H1 (cell line): ENCODE data around the gene UGT1A8. TPM values are rescaled to one million over a fixed set of nuclear protein-coding genes. Genes with fewer than 3 reads are reported as not detected.

Experiments
- CTCF ChIA-PET: fragments of 300-600 bp; sonication (Branson Sonifier 250); formaldehyde crosslinking; loops from one replicate; lab custom pipeline; 2021; ENCODE audit not compliant: partially characterized antibody; lab: Charles Lee
- POLR2A ChIA-PET: fragments of 300-600 bp; sonication (Branson Sonifier 250); formaldehyde crosslinking; loops from one replicate; lab custom pipeline; 2021; ENCODE audit warnings: inconsistent platforms; ENCODE audit not compliant: partially characterized antibody; lab: Charles Lee
- DNase-seq, 2 experiments: peaks; one replicate each; pipeline versions ENCODE4 v3.0.0 to v3.0.0-alpha.2; 2010 to 2022; ENCODE audit warnings: low spot score in 2 of 2, low read depth in 1 of 2, mixed read lengths in 1 of 2
- FAIRE-seq: peaks from 2 replicates; lab custom pipeline; 2011; peaks lifted over from hg19 to GRCh38; lab: Jason Lieb, UNC
- H2AFZ ChIP-seq: 2 replicates; pipeline ENCODE4 v1.8.1; 2012; ENCODE audit warnings: low read length, inconsistent platforms
- H2AK5ac ChIP-seq: 2 replicates; pipeline ENCODE4 v1.6.1; 2013; ENCODE audit warnings: low read depth, low read length
- H2BK120ac ChIP-seq: replicated peaks from 2 replicates; pipeline ENCODE3; 2013; ENCODE audit warnings: low read depth, low read length, inconsistent platforms
- H2BK12ac ChIP-seq: 2 replicates; pipeline ENCODE4 v1.6.1; 2013; ENCODE audit warnings: low read depth, low read length
- H2BK15ac ChIP-seq: 2 replicates; pipeline ENCODE4 v1.6.1; 2013; ENCODE audit warnings: low read length
- H2BK20ac ChIP-seq: 2 replicates; pipeline ENCODE4 v1.6.1; 2013; ENCODE audit warnings: low read length
- H2BK5ac ChIP-seq: 2 replicates; pipeline ENCODE4 v1.6.1; 2013; ENCODE audit warnings: low read depth, low read length
- H3K14ac ChIP-seq: 2 replicates; pipeline ENCODE4 v1.6.1; 2013; ENCODE audit warnings: inconsistent platforms; ENCODE audit not compliant: insufficient read length
- H3K18ac ChIP-seq: 2 replicates; pipeline ENCODE4 v1.6.1; 2013; ENCODE audit warnings: low read length; ENCODE audit errors: extremely low read depth
- H3K23ac ChIP-seq: 2 replicates; pipeline ENCODE4 v1.6.1; 2013; ENCODE audit warnings: inconsistent platforms; ENCODE audit not compliant: insufficient read length
- H3K23me2 ChIP-seq: 2 replicates; pipeline ENCODE4 v1.6.1; 2013; ENCODE audit warnings: low read depth, low read length
- H3K27ac ChIP-seq: 2 replicates; pipeline ENCODE4 v1.6.1; 2011; ENCODE audit warnings: low read depth, low read length, inconsistent platforms
- H3K27me3 ChIP-seq, 4 experiments: replicated peaks in 1 of 4; 1 replicate in 1 of 4; 2 replicates in 3 of 4; pipeline versions ENCODE4 v1.6.1 to v1.8.1; 2011 to 2013; ENCODE audit warnings: low read length in 3 of 4, mild to moderate bottlenecking in 3 of 4, inconsistent platforms in 2 of 4, mixed read lengths in 2 of 4, moderate library complexity in 1 of 4; ENCODE audit not compliant: control insufficient read depth in 3 of 4, insufficient read depth in 3 of 4; ENCODE audit errors: extremely low read depth in 1 of 4
- H3K36me3 ChIP-seq, 4 experiments: 2 replicates each; pipeline versions ENCODE4 v1.6.1 to v1.8.1; 2011 to 2013; ENCODE audit warnings: mild to moderate bottlenecking in 4 of 4, low read length in 3 of 4, moderate library complexity in 2 of 4, control low read depth in 1 of 4, inconsistent platforms in 1 of 4; ENCODE audit not compliant: insufficient read depth in 4 of 4, control insufficient read depth in 2 of 4
- H3K4ac ChIP-seq: replicated peaks from 2 replicates; pipeline ENCODE3; 2013; ENCODE audit warnings: low read length, low read depth, mixed read lengths, inconsistent platforms; ENCODE audit not compliant: insufficient read length
- H3K4me1 ChIP-seq, 4 experiments: replicated peaks in 1 of 4; 1 replicate in 1 of 4; 2 replicates in 3 of 4; pipeline versions ENCODE4 v1.6.1 to v1.8.1; 2011 to 2013; ENCODE audit warnings: low read length in 3 of 4, inconsistent platforms in 2 of 4, mixed read lengths in 1 of 4; ENCODE audit not compliant: insufficient read depth in 4 of 4, control insufficient read depth in 3 of 4
- H3K4me2 ChIP-seq, 2 experiments: 2 replicates each; pipeline versions ENCODE4 v1.6.1 to v1.8.1; 2011 to 2013; ENCODE audit warnings: low read depth in 2 of 2, low read length in 2 of 2, control low read depth in 1 of 2, inconsistent platforms in 1 of 2, mild to moderate bottlenecking in 1 of 2; ENCODE audit not compliant: insufficient read depth in 1 of 2
- H3K4me3 ChIP-seq, 4 experiments: fragments of 200-600, 300-600 bp in 1 of 4; sonication (generic), shearing (Covaris generic), sonication (Bioruptor Twin) in 1 of 4; 2 replicates each; pipeline versions ENCODE4 v1.5.1 to v1.8.1; 2011 to 2016; ENCODE audit warnings: low read length in 4 of 4, low read depth in 3 of 4, control low read depth in 2 of 4, inconsistent platforms in 2 of 4, mild to moderate bottlenecking in 2 of 4, mixed read lengths in 1 of 4, moderate library complexity in 1 of 4; ENCODE audit not compliant: insufficient read depth in 2 of 4; ENCODE audit errors: extremely low read depth in 1 of 4
- H3K56ac ChIP-seq: replicated peaks from 2 replicates; pipeline ENCODE3; 2013; ENCODE audit warnings: low read depth, mild to moderate bottlenecking, mixed read lengths, low read length, inconsistent platforms; ENCODE audit not compliant: insufficient read length
- H3K79me1 ChIP-seq: 2 replicates; pipeline ENCODE4 v1.6.1; 2013; ENCODE audit warnings: low read depth, low read length, control low read depth
- H3K79me2 ChIP-seq, 2 experiments: 2 replicates each; pipeline versions ENCODE4 v1.6.1 to v1.8.1; 2012 to 2013; ENCODE audit warnings: low read length in 2 of 2, mild to moderate bottlenecking in 2 of 2, inconsistent platforms in 1 of 2; ENCODE audit not compliant: insufficient read depth in 2 of 2, control insufficient read depth in 1 of 2
- H3K9ac ChIP-seq, 4 experiments: replicated peaks in 1 of 4; 1 replicate in 1 of 4; 2 replicates in 3 of 4; pipeline versions ENCODE4 v1.6.1 to v1.8.1; 2011 to 2013; ENCODE audit warnings: low read depth in 3 of 4, low read length in 3 of 4, control low read depth in 2 of 4, mild to moderate bottlenecking in 2 of 4, moderate library complexity in 2 of 4, inconsistent platforms in 1 of 4; ENCODE audit errors: extremely low read depth in 1 of 4
- H3K9me3 ChIP-seq, 2 experiments: 2 replicates each; pipeline versions ENCODE4 v1.6.1 to v1.8.1; 2012 to 2013; ENCODE audit warnings: mild to moderate bottlenecking in 2 of 2, moderate library complexity in 2 of 2, control low read depth in 1 of 2, inconsistent platforms in 1 of 2, low read depth in 1 of 2, low read length in 1 of 2, mixed read lengths in 1 of 2; ENCODE audit not compliant: insufficient read depth in 2 of 2
- H4K20me1 ChIP-seq, 2 experiments: replicated peaks in 1 of 2; 2 replicates each; pipeline versions ENCODE3 to v1.8.1; 2011 to 2013; ENCODE audit warnings: inconsistent platforms in 2 of 2, low read length in 2 of 2, mild to moderate bottlenecking in 1 of 2; ENCODE audit not compliant: insufficient read depth in 2 of 2, control insufficient read depth in 1 of 2
- H4K5ac ChIP-seq: 2 replicates; pipeline ENCODE4 v1.6.1; 2013; ENCODE audit warnings: low read length, low read depth, mixed read lengths, inconsistent platforms; ENCODE audit not compliant: insufficient read length
- H4K8ac ChIP-seq: 2 replicates; pipeline ENCODE4 v1.8.0; 2013; ENCODE audit warnings: mild to moderate bottlenecking, moderate library complexity, low read length, inconsistent platforms; ENCODE audit not compliant: insufficient read depth; ENCODE audit errors: extremely low read depth
- H4K91ac ChIP-seq: replicated peaks from 2 replicates; pipeline ENCODE3; 2013; ENCODE audit warnings: low read length, mixed read lengths, inconsistent platforms; ENCODE audit not compliant: insufficient read length
- BRCA1 ChIP-seq: IDR thresholded peaks from 2 replicates; pipeline ENCODE4 v1.6.1; 2012; ENCODE audit warnings: low read depth, low read length, improper control_type of control experiment
- EZH2 ChIP-seq: fragments of 200-600 bp; sonication (generic); IDR thresholded peaks from 2 replicates; pipeline ENCODE4 v1.7.1; 2012; ENCODE audit warnings: low read depth, mild to moderate bottlenecking, moderate library complexity, low read length, inconsistent platforms; ENCODE audit not compliant: severe bottlenecking
- RXRA ChIP-seq: IDR thresholded peaks from 2 replicates; pipeline ENCODE4 v1.6.1; 2011; ENCODE audit warnings: low read depth, mild to moderate bottlenecking, low read length, moderate library complexity; ENCODE audit not compliant: insufficient read depth
- SIRT6 ChIP-seq: IDR thresholded peaks from one replicate; pipeline ENCODE4 v1.7.1; 2012; ENCODE audit warnings: low read length, inconsistent platforms
- SP1 ChIP-seq: IDR thresholded peaks from 2 replicates; pipeline ENCODE4 v1.6.1; 2011; ENCODE audit warnings: low read depth, low read length
- TEAD4 ChIP-seq: IDR thresholded peaks from 2 replicates; pipeline ENCODE4 v1.6.1; 2012; ENCODE audit warnings: low read depth, low read length, inconsistent platforms, mixed read lengths
- WGBS, 2 experiments: shearing (Covaris generic) in 1 of 2; methylation state at CpG; one replicate each; pipeline versions ENCODE4 v1.1.6 to v1.1.7; 2013 to 2015; ENCODE audit warnings: low lambda C conversion rate in 2 of 2, mixed read lengths in 2 of 2, inconsistent platforms in 1 of 2, low coverage in 1 of 2, missing lambda C conversion rate in 1 of 2; ENCODE audit not compliant: insufficient replicate concordance in 2 of 2, insufficient coverage in 1 of 2, insufficient read length in 1 of 2; ENCODE audit errors: extremely low coverage in 1 of 2, missing lambda C conversion rate in 1 of 2; 5-methylcytosine and 5-hydroxymethylcytosine counted together
- polyA plus RNA-seq, 7 experiments: library from polyadenylated mRNA; depleted of rRNA in 3 of 7; stranded (reverse) in 5 of 7; unstranded in 2 of 7; fragments of >200 nt in 5 of 7; fragments of 200-250 nt in 2 of 7; gene quantifications; 1 replicate in 5 of 7; 2 replicates in 1 of 7; 4 replicates in 1 of 7; pipeline versions ENCODE4 v1.2.1 to v1.2.3, GENCODE V29; 2011 to 2013; ENCODE audit warnings: missing spikeins in 2 of 7, mixed read lengths in 2 of 7
- total RNA-seq: library from RNA; stranded (reverse); fragmentation: NEBNext Ultra II Directional; extraction: Animal tissue kit (Norgen Biotek cat#: 25700); gene quantifications from 2 replicates; pipeline ENCODE4 v1.2.1, GENCODE V29; 2021

UGT1A8 gene
- total and polyA plus RNA-seq, 2 of the 8 experiments (the other 6 are each of a cell fraction or from before 2014, with no cell fraction given) = not detected

GRCh38 chr2:233756429-233757081, 139.1 kb downstream of the UGT1A8 start:
- CTCF ChIA-PET = no interaction called here
- WGBS, 2 experiments = 90% methylated on average over 6 of the region's 7 CpGs; no CpG with 5 or more reads in 1 of the 2 experiments
- H4K5ac ChIP-seq = no peak overlapping the region
- TF ChIP-seq SIRT6 = no peak
- TF ChIP-seq TEAD4 = no peak
- no peak for TF ChIP-seq RXRA
- TF ChIP-seq SP1 = no peak
- TF ChIP-seq EZH2 = no peak
- TF ChIP-seq BRCA1 = no peak

More at GRCh38 chr2:233756429-233757081, 139.1 kb downstream of the UGT1A8 start:
- no peak overlapping the region for H2BK15ac ChIP-seq
- no peak overlapping the region for H2BK5ac ChIP-seq
- H2BK12ac ChIP-seq = no peak overlapping the region
- no peak overlapping the region for H4K91ac ChIP-seq
- H3K18ac ChIP-seq = no peak overlapping the region
- no peak overlapping the region for H4K8ac ChIP-seq
- no peak overlapping the region for H3K23ac ChIP-seq
- H2BK120ac ChIP-seq = no peak overlapping the region
- FAIRE-seq (no peak), DNase-seq (no peak)
- no peak overlapping the region for H3K4me3 ChIP-seq
- H2AK5ac ChIP-seq = no peak overlapping the region
- no peak overlapping the region for H3K4ac ChIP-seq
- no peak overlapping the region for H3K4me2 ChIP-seq
- no peaks in the 10 kb centered on the region for H3K27me3 ChIP-seq
- no peak overlapping the region for H2AFZ ChIP-seq
- H3K4me1 ChIP-seq = no peaks in the 10 kb centered on the region
- no peaks in the 10 kb centered on the region for H3K79me2 ChIP-seq
- no peak overlapping the region for H3K27ac ChIP-seq
- no peaks in the 10 kb centered on the region for H3K23me2 ChIP-seq
- no peak overlapping the region for H3K14ac ChIP-seq
- peaks cover 6 to 7% of the 10 kb centered on the region in 2 experiments; a peak in 2 of 4 replicates for H3K9me3 ChIP-seq
- no peaks in the 10 kb centered on the region for H4K20me1 ChIP-seq
- H3K9ac ChIP-seq = no peak overlapping the region
- no peaks in the 10 kb centered on the region for H3K36me3 ChIP-seq
- POLR2A ChIA-PET = no interaction called here
- H2BK20ac ChIP-seq = no peak overlapping the region
- H3K79me1 ChIP-seq = no peaks in the 10 kb centered on the region
- no peak overlapping the region for H3K56ac ChIP-seq
